GM21825 (cell line): Measurements from ENCODE around the gene NEXMIF.
"Not testable (repeated sequence)": the region's sequence is repeated elsewhere in the genome, so short reads cannot be mapped to it uniquely, and the experiment has no call there.

Source experiments
- ATAC-seq: cut with Tn5 transposase; IDR thresholded peaks from one replicate; pipeline ENCODE4 v1.9.1; 2021; ENCODE audit warnings: mild to moderate bottlenecking, moderate library complexity; ENCODE audit not compliant: unreplicated experiment

NEXMIF gene

DNA sequence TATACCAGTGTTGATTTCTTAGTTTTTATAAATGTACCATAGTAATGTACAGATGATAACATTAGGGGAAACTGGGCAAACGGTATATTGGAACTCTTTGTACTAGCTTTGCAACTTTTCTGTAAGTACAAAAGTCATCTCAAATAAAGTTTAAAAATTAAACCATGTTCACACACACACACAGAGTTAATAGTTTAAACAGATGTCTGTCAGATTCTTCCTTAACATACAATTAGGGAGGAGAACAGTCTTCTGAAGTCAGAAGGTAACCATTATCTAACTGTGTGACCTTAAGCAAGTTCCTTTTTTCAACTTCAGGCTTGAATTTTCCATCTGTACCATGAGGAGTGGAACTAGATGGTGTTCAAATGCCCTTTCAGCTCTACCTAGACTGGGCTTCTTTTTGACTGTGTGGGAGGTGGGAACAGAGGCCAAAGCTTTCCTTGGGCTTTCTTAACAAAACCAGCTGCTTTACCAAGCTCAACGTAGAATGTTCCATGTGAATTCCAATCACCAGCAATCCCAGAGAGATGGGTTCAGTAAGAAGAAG, 127.8 kb downstream of the NEXMIF start:
- no peak for ATAC-seq

DNA sequence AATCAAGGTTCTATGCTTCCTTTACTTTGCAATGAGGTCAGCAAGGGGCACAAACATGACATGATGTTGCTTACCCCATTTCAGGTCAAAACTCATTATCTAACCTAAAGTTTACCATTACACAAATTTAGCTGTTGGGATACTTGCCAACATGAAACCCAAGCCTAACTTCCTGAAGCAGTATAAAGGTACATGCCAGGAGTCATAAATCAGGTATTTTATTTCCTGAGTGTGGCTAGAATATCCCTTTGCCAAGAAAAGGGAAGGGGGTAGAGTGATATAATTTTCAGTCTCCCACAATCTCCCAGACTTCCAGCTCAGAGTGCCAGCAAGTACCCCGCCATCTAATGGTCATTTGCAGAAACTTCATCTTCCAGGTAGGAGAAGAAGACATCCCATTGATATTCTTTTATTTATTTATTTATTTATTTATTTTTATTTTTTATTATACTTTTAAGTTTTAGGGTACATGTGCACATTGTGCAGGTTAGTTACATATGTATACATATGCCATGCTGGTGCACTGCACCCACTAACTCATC, 136.6 kb downstream of the NEXMIF start:
- ATAC-seq: no peak

GRCh38 chrX:74784629-74785028, 140.6 kb downstream of the NEXMIF start:
- ATAC-seq: no peak

DNA sequence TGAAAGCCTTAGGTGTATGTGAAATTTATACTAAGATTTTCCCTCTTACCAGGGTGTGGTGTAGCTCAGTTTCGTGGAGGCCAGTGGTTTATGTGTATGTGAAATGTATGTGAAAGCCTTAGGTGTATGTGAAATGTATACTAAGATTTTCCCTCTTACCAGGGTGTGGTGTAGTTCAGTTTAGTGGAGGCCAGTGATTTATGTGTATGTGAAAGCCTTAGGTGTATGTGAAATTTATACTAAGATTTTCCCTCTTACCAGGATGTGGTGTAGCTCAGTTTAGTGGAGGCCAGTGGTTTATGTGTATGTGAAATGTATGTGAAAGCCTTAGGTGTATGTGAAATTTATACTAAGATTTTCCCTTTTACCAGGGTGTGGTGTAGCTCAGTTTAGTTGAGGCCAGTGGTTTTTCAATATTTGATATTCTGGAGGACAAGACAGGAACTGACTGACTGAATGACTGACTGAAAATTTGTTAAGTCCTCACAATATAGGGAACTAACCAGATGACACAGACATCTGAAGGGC, 143.7 kb downstream of the NEXMIF start:
- no peak for ATAC-seq

GRCh38 chrX:74779175-74779574, 146.1 kb downstream of the NEXMIF start:
- no peak for ATAC-seq

DNA sequence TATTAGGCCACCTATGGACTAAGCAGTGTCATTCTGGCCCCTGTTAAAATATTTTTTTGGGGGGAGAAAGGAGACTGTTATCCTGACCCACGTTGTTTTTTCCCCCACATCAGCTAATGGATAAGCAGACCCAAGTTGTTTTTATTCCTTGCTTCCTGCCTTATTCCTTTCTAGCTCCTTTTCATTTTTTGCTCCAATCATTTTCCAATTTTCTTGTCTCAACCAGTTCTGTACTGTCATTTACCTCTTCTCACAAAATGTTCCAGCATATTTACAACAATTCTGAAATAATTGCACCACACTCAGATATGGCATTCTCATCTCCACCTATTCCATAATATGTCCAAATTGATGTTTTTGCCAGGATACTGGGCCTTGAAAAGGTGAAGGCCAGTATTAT, 150.3 kb downstream of the NEXMIF start:
- no peak for ATAC-seq

- no peak for ATAC-seq
Measured at GRCh38 chrX:74736450-74736849, 188.8 kb downstream of the NEXMIF start.

GRCh38 chrX:74705269-74705668, 220.0 kb downstream of the NEXMIF start:
- no peak for ATAC-seq

DNA sequence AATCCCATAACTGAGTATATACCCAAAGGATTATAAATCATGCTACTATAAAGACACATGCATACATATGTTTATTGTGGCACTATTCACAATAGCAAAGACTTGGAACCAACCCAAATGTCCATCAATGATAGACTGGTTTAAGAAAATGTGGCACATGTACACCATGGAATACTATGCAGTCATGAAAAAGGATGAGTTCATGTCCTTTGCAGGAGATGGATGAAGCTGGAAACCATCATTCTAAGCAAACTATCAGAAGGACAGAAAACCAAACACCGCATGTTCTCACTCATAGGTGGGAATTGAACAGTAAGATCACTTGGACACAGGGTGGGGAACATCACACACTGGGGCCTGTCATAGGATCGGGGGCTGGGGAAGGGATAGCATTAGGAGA, 223.9 kb downstream of the NEXMIF start:
- ATAC-seq: not testable (repeated sequence)

GRCh38 chrX:74684466-74684865, 240.8 kb downstream of the NEXMIF start:
- ATAC-seq: no peak
